ENCODE results near the gene NRP2. TPM values are rescaled to one million over a fixed set of nuclear protein-coding genes. Genes with fewer than 3 reads are reported as not detected.

The NRP2 gene
- total and polyA plus RNA-seq, 2 donors (not counting 1 experiment from before 2014, with no cell fraction given), result 16.6 to 28.7 TPM

DNA sequence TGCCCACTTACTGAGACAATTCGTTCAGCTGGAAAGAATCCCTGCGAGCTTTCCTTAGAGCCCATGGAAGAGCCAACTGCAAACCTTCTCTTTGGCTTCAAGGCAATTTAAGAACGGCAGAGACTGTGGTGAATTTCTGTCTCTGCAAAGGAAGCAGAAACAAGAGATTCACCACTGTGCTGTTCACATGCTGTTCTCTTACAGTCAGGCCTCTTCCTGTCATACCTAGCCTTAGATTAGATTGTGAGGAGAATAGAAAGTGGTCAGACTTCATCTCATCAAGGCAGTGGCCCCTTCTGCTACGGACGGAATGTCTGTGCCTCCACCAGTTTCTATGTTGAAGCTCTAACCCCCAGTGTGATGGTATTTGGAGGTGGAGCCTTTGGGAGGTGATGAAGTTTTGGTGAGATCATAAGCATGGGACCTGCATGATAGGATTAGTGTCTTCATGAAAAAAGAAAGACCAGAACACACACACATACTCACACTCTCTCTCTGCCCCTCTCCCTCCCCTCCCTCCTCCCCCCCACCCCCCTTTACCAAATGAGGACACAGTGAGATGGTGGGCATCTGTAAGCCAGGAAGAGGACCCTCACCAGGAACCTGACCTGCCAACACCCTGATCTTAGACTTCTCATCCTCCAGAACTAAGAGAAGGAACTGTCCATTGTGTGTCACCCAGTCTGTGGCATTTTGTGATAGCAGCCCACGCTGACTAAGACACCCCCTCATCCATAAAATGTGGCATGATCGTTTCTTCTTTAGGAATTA is 45.6 kb upstream of the NRP2 start:
- H3K79me2 ChIP-seq (ENCODE audit: control insufficient read depth, insufficient read depth, low read length), result no peaks in the 10 kb centered on the region
- TF ChIP-seq, protein P1, sequence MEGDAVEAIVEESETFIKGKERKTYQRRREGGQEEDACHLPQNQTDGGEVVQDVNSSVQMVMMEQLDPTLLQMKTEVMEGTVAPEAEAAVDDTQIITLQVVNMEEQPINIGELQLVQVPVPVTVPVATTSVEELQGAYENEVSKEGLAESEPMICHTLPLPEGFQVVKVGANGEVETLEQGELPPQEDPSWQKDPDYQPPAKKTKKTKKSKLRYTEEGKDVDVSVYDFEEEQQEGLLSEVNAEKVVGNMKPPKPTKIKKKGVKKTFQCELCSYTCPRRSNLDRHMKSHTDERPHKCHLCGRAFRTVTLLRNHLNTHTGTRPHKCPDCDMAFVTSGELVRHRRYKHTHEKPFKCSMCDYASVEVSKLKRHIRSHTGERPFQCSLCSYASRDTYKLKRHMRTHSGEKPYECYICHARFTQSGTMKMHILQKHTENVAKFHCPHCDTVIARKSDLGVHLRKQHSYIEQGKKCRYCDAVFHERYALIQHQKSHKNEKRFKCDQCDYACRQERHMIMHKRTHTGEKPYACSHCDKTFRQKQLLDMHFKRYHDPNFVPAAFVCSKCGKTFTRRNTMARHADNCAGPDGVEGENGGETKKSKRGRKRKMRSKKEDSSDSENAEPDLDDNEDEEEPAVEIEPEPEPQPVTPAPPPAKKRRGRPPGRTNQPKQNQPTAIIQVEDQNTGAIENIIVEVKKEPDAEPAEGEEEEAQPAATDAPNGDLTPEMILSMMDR (conservative IDR thresholded peaks at IDR 0.05 in 1 of 2, IDR thresholded peaks at IDR 0.05 in 1 of 2; ENCODE audit: low read depth in 1 of 2, low read length in 2 of 2), result no peak
- no peak for TF ChIP-seq EZH2 (IDR thresholded peaks at IDR 0.05; ENCODE audit: low read length, missing control alignments)
- H3K27me3 ChIP-seq (ENCODE audit: control insufficient read depth, insufficient read depth, low read length), result no peaks in the 10 kb centered on the region
- no peaks in the 10 kb centered on the region for H3K9me3 ChIP-seq (ENCODE audit: control insufficient read depth, insufficient read depth, low read depth, low read length)
- no peak overlapping the region for H3K9ac ChIP-seq (ENCODE audit: insufficient read depth, low read length)
- no peaks in the 10 kb centered on the region for H3K36me3 ChIP-seq (ENCODE audit: control insufficient read depth, insufficient read depth, low read length)
- no peak overlapping the region for H3K4me2 ChIP-seq (ENCODE audit: extremely low read depth, insufficient read depth, low read length)
- no peak overlapping the region for H2AFZ ChIP-seq (ENCODE audit: low read length)
- no peaks in the 10 kb centered on the region for H3K4me1 ChIP-seq (ENCODE audit: control insufficient read depth, extremely low read depth, insufficient read depth, low read length)
- H4K20me1 ChIP-seq (ENCODE audit: control insufficient read depth, extremely low read depth, insufficient read depth, low read length), result no peaks in the 10 kb centered on the region
- no peak for DNase-seq (ENCODE audit: low read depth in 2 of 2)
- H3K4me3 ChIP-seq (replicated peaks in 1 of 4; ENCODE audit: control extremely low read depth in 1 of 4, insufficient read depth in 1 of 4, low read depth in 3 of 4, low read length in 4 of 4), result no peak overlapping the region
- H3K27ac ChIP-seq (ENCODE audit: insufficient read depth, low read length), result no peak overlapping the region

DNA sequence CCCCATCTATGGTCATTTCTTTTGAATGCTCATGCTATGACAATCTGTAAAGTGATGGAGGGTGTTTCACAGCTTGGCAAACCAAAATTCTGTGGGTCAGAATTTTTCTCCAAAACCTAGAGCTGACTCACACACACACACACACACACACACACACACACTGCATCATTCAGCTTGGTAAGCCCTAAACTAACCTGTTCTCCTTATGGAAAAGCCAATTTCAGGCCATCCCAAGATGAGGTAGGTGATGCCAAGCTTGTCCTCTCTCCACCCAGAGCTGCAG is 45.0 kb upstream of the NRP2 start:
- Histone ChIP-seq H2AFZ (ENCODE audit: low read length) (no peak overlapping the region), H3K36me3 (ENCODE audit: control insufficient read depth, insufficient read depth, low read length) (no peaks in the 10 kb centered on the region), H3K27ac (ENCODE audit: insufficient read depth, low read length) (no peak overlapping the region), H3K27me3 (ENCODE audit: control insufficient read depth, insufficient read depth, low read length) (no peaks in the 10 kb centered on the region), H3K4me3 (replicated peaks in 1 of 4; ENCODE audit: control extremely low read depth in 1 of 4, insufficient read depth in 1 of 4, low read depth in 3 of 4, low read length in 4 of 4) (no peak overlapping the region), H3K79me2 (ENCODE audit: control insufficient read depth, insufficient read depth, low read length) (no peaks in the 10 kb centered on the region), H3K9me3 (ENCODE audit: control insufficient read depth, insufficient read depth, low read depth, low read length) (no peaks in the 10 kb centered on the region), H3K9ac (ENCODE audit: insufficient read depth, low read length) (no peak overlapping the region), H4K20me1 (ENCODE audit: control insufficient read depth, extremely low read depth, insufficient read depth, low read length) (no peaks in the 10 kb centered on the region), H3K4me1 (ENCODE audit: control insufficient read depth, extremely low read depth, insufficient read depth, low read length) (no peaks in the 10 kb centered on the region), H3K4me2 (ENCODE audit: extremely low read depth, insufficient read depth, low read length) (no peak overlapping the region)
- peak in 1 of 2 donors; percentile 12 for DNase-seq (ENCODE audit: low read depth in 2 of 2)
- TF ChIP-seq EZH2 (IDR thresholded peaks at IDR 0.05; ENCODE audit: low read length, missing control alignments), result no peak
- TF ChIP-seq, protein P1 (conservative IDR thresholded peaks at IDR 0.05 in 1 of 2, IDR thresholded peaks at IDR 0.05 in 1 of 2; ENCODE audit: low read depth in 1 of 2, low read length in 2 of 2), result no peak

DNA sequence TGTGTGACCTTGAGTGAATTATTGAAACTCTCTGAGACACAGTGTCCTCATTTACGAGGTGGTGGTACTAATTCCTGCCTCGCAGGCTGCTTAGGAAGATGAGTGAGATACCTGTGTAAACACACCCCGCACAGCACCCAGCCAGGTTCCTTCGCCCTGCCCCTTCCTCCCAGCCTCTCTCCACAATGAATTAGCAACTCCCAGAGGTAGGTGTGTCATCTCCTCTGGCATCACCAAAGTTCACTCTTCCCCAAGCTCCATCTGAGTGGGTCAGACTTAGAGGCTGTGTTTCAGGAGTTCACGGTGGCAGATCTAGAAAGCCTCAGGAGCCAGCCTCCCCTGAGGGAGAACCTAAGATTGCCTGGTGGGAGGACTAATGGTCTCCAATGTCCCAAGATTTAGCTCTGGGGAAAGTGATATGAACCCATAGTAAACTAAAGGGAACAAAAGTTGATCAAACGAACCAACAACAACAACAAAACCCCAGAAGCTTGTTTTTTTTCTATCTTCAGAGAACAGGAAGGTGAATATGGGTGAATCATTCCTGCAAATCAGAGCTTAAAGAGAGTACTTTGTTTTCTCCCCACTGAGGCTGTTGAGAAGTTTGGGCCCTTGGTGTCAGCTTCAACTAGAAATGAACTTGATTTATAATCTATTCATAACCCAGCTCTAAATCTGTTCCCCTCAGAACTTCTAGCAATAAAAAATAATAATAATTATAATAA is 44.4 kb upstream of the NRP2 start:
- no peak overlapping the region for H2AFZ ChIP-seq (ENCODE audit: low read length)
- no peaks in the 10 kb centered on the region for H3K79me2 ChIP-seq (ENCODE audit: control insufficient read depth, insufficient read depth, low read length)
- H4K20me1 ChIP-seq (ENCODE audit: control insufficient read depth, extremely low read depth, insufficient read depth, low read length), result no peaks in the 10 kb centered on the region
- DNase-seq (ENCODE audit: low read depth in 2 of 2), result no peak
- no peaks in the 10 kb centered on the region for H3K27me3 ChIP-seq (ENCODE audit: control insufficient read depth, insufficient read depth, low read length)
- no peak overlapping the region for H3K9ac ChIP-seq (ENCODE audit: insufficient read depth, low read length)
- no peaks in the 10 kb centered on the region for H3K36me3 ChIP-seq (ENCODE audit: control insufficient read depth, insufficient read depth, low read length)
- H3K4me1 ChIP-seq (ENCODE audit: control insufficient read depth, extremely low read depth, insufficient read depth, low read length), result no peaks in the 10 kb centered on the region
- TF ChIP-seq EZH2 (IDR thresholded peaks at IDR 0.05; ENCODE audit: low read length, missing control alignments), result no peak
- TF ChIP-seq, protein P1 (conservative IDR thresholded peaks at IDR 0.05 in 1 of 2, IDR thresholded peaks at IDR 0.05 in 1 of 2; ENCODE audit: low read depth in 1 of 2, low read length in 2 of 2), result no peak
- H3K4me2 ChIP-seq (ENCODE audit: extremely low read depth, insufficient read depth, low read length), result no peak overlapping the region
- no peaks in the 10 kb centered on the region for H3K9me3 ChIP-seq (ENCODE audit: control insufficient read depth, insufficient read depth, low read depth, low read length)
- H3K27ac ChIP-seq (ENCODE audit: insufficient read depth, low read length), result no peak overlapping the region
- no peak overlapping the region for H3K4me3 ChIP-seq (replicated peaks in 1 of 4; ENCODE audit: control extremely low read depth in 1 of 4, insufficient read depth in 1 of 4, low read depth in 3 of 4, low read length in 4 of 4)

Data from fibroblast of lung (primary cell).